GM23338 (cell line): ENCODE data around the gene PTCH2. TPM values are rescaled to one million over a fixed set of nuclear protein-coding genes. Genes with fewer than 3 reads are reported as not detected.

ENCODE experiments used
- ATAC-seq: fragments of 200-7000 bp; cut with Tn5 transposase; 3 replicates; pipeline ENCODE4 v1.9.1; 2020
- DNase-seq: peaks from one replicate; pipeline ENCODE4 v3.0.0-alpha.2; 2015; ENCODE audit warnings: low spot score
- H2AFZ ChIP-seq: fragments of 200-600 bp; sonication (generic); 2 replicates; pipeline ENCODE4 v1.8.0; 2016; ENCODE audit warnings: antibody characterized with exemption, mild to moderate bottlenecking, moderate library complexity
- H3F3A ChIP-seq: fragments of 200-600 bp; sonication (generic); replicated peaks from 2 replicates; pipeline ENCODE4 v1.8.0; 2017; ENCODE audit warnings: antibody characterized with exemption, mixed run types, low read depth
- H3K27ac ChIP-seq: fragments of 200-600 bp; sonication (generic); 2 replicates; pipeline ENCODE4 v1.6.1; 2016; ENCODE audit warnings: low read depth
- H3K27me3 ChIP-seq: fragments of 200-600 bp; sonication (generic); 2 replicates; pipeline ENCODE4 v1.8.0; 2016; ENCODE audit warnings: mild to moderate bottlenecking, mixed run types, moderate library complexity; ENCODE audit not compliant: insufficient read depth
- H3K36me3 ChIP-seq: fragments of 200-600 bp; sonication (generic); 2 replicates; pipeline ENCODE4 v1.8.0; 2016; ENCODE audit warnings: mild to moderate bottlenecking; ENCODE audit not compliant: insufficient read depth
- H3K4me1 ChIP-seq: fragments of 200-600 bp; sonication (generic); 2 replicates; pipeline ENCODE4 v1.8.0; 2016; ENCODE audit warnings: mild to moderate bottlenecking, moderate library complexity; ENCODE audit not compliant: insufficient read depth
- H3K4me2 ChIP-seq: fragments of 200-600 bp; sonication (generic); 2 replicates; pipeline ENCODE4 v1.7.1; 2017; ENCODE audit warnings: mixed run types
- H3K4me3 ChIP-seq: fragments of 200-600 bp; sonication (generic); 2 replicates; pipeline ENCODE4 v1.6.1; 2016; ENCODE audit warnings: mixed run types
- H3K79me2 ChIP-seq: fragments of 200-600 bp; sonication (generic); replicated peaks from 2 replicates; pipeline ENCODE4 v1.8.0; 2017; ENCODE audit warnings: mild to moderate bottlenecking; ENCODE audit not compliant: insufficient read depth
- H3K9me2 ChIP-seq: fragments of 200-600 bp; sonication (generic); 2 replicates; pipeline ENCODE4 v1.8.0; 2017; ENCODE audit not compliant: insufficient read depth
- H4K20me1 ChIP-seq: fragments of 200-600 bp; sonication (generic); replicated peaks from 2 replicates; pipeline ENCODE4 v1.8.0; 2017; ENCODE audit warnings: mild to moderate bottlenecking; ENCODE audit not compliant: insufficient read depth
- H3K27ac Mint-ChIP-seq: 2 replicates; pipeline ENCODE4 v1.8.0; 2020; ENCODE audit warnings: inconsistent platforms, mild to moderate bottlenecking, moderate library complexity, mixed read lengths
- H3K27me3 Mint-ChIP-seq: 3 replicates; pipeline ENCODE4 v1.8.0; 2022; ENCODE audit warnings: low read depth, mild to moderate bottlenecking, moderate library complexity, mixed read lengths, inconsistent platforms; ENCODE audit not compliant: insufficient read depth, poor library complexity
- H3K36me3 Mint-ChIP-seq: 3 replicates; pipeline ENCODE4 v1.8.0; 2021; ENCODE audit warnings: low read depth, mild to moderate bottlenecking, inconsistent platforms, moderate library complexity, mixed read lengths
- H3K4me1 Mint-ChIP-seq: 3 replicates; pipeline ENCODE4 v1.8.0; 2020; ENCODE audit warnings: mild to moderate bottlenecking, inconsistent platforms, mixed read lengths
- H3K4me3 Mint-ChIP-seq: 3 replicates; pipeline ENCODE4 v1.8.0; 2021; ENCODE audit warnings: moderate library complexity, mild to moderate bottlenecking, inconsistent platforms, mixed read lengths
- H3K9me3 Mint-ChIP-seq: 3 replicates; pipeline ENCODE4 v1.8.0; 2020; ENCODE audit warnings: moderate library complexity, mild to moderate bottlenecking, inconsistent platforms, mixed read lengths
- CREB1 ChIP-seq: fragments of 250-450 bp; sonication (Bioruptor Pico); IDR thresholded peaks from 2 replicates; pipeline ENCODE4 v1.5.0; 2020; ENCODE audit warnings: low read depth, mild to moderate bottlenecking, moderate library complexity
- EZH2 ChIP-seq: fragments of 200-600 bp; sonication (generic); IDR thresholded peaks from one replicate; pipeline ENCODE4 v1.8.0; 2017; ENCODE audit warnings: antibody characterized with exemption, mild to moderate bottlenecking, low read depth; ENCODE audit not compliant: unreplicated experiment
- EZH2phosphoT487 ChIP-seq: fragments of 200-600 bp; sonication (generic); IDR thresholded peaks from one replicate; pipeline ENCODE4 v1.8.1; 2018; ENCODE audit warnings: antibody characterized with exemption; ENCODE audit not compliant: unreplicated experiment
- JUNB ChIP-seq: IDR thresholded peaks from one replicate; pipeline ENCODE4 v1.6.1; 2016; ENCODE audit warnings: antibody characterized with exemption; ENCODE audit not compliant: unreplicated experiment
- NANOG ChIP-seq: IDR thresholded peaks from 2 replicates; pipeline ENCODE4 v1.6.1; 2016; ENCODE audit warnings: antibody characterized with exemption, borderline replicate concordance
- POLR2AphosphoS5 ChIP-seq: IDR thresholded peaks from 2 replicates; pipeline ENCODE4 v1.6.1; 2016; ENCODE audit warnings: antibody characterized with exemption, low read depth
- STAT1 ChIP-seq: IDR thresholded peaks from one replicate; pipeline ENCODE4 v1.6.1; 2016; ENCODE audit warnings: antibody characterized with exemption; ENCODE audit not compliant: unreplicated experiment
- ZNF114 ChIP-seq: fragments of 250-450 bp; sonication (Bioruptor Pico); IDR thresholded peaks from 2 replicates; pipeline ENCODE4 v1.5.0; 2020; ENCODE audit warnings: mild to moderate bottlenecking, moderate library complexity
- ZNF331 ChIP-seq: fragments of 250-450 bp; sonication (Bioruptor Pico); IDR thresholded peaks from 2 replicates; pipeline ENCODE4 v1.5.0; 2020; ENCODE audit warnings: low read depth, mild to moderate bottlenecking, moderate library complexity
- polyA plus RNA-seq: library from polyadenylated mRNA; unstranded; fragments of >200 nt; fragmentation: Nextera tagmentation; extraction: Ambion mirVana; gene quantifications from 2 replicates; pipeline ENCODE4 v1.2.1, GENCODE V29; 2016
- total RNA-seq: library from RNA; depleted of rRNA; stranded (reverse); fragments of >200 nt; shearing (Covaris generic); gene quantifications from 2 replicates; pipeline ENCODE4 v1.2.3, GENCODE V29; 2014
- TF ChIP-seq, protein P1 (sequence below): IDR thresholded peaks from 2 replicates; pipeline ENCODE4 v1.6.1; 2016; ENCODE audit warnings: antibody characterized with exemption
- TF ChIP-seq, protein P2 (sequence below), 2 experiments: fragments of 200-600 bp in 1 of 2; sonication (generic) in 1 of 2; conservative IDR thresholded peaks; 2 replicates each; pipeline versions ENCODE4 v1.5.1 to v1.6.1; 2016 to 2017; ENCODE audit warnings: antibody characterized with exemption in 2 of 2, low read depth in 2 of 2, mild to moderate bottlenecking in 2 of 2, moderate library complexity in 1 of 2
- TF ChIP-seq, protein P3 (sequence below): fragments of 250-450 bp; sonication (Bioruptor Pico); IDR thresholded peaks from 2 replicates; pipeline ENCODE4 v1.5.0; 2020; ENCODE audit warnings: mild to moderate bottlenecking, moderate library complexity
- TF ChIP-seq, protein P4 (sequence below): IDR thresholded peaks from one replicate; pipeline ENCODE4 v1.6.1; 2018; ENCODE audit warnings: antibody characterized with exemption; ENCODE audit not compliant: unreplicated experiment

PTCH2 gene
- total and polyA plus RNA-seq, 2 experiments from 2014 or later, result 0.63 to 0.74 TPM

DNA sequence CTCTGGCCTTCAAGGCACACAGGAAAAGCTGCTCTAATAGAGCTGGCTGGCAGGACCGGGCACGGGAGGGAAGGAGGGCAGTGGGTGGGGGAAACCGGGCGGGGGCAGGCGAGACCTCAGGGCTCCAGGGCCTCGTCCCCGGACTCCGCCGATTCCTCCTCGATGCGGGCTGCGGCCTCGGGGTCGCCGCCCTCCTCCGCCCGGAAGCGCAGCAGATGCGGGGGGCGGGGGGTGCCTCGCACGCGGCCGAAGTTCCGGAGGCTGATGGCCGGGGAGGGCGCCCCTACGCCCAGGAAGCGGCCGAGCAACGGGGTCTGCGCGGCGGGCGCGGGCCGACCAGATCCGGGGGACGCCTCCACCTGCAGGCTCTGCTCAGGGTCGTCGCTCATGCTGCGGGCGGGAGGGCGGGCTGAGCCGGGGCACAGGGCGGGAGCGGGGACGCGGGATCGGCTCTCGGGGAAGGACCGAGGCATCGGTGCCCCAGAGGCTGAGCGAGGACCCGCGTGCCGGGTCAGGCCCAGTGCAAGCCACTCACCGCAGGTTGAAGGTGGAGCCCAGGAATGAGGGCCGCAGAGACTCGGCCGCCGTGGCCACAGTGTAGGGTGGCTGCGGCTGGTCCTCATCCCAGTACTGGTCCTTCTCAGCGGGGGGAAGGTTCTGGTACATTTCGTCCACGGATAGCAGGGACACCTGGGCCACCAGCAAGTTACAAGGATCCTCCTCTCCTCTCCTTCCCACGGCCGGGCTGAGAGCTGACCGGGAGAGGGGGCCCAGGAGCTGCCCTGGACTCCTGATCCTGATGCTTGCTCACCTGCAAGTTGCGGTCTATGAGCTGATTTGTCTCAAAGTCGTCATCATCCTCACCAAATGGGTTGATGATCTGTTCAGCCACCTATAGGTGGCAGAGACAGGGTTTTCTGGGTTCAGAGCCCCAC lies 58.7 kb downstream of the PTCH2 start:
- peaks cover 28% of the 10 kb centered on the region for H3K4me1 Mint-ChIP-seq
- H3K27ac ChIP-seq, result no peak overlapping the region
- peak; percentile 84 for DNase-seq

More for the DNA sequence above, 58.7 kb downstream of the PTCH2 start:
- Histone ChIP-seq H3K79me2 (no peaks in the 10 kb centered on the region), H2AFZ (peak overlapping the region; percentile 95), H3K36me3 (peaks cover 4% of the 10 kb centered on the region), H3K4me1 (peaks cover 22% of the 10 kb centered on the region), H3K9me2 (no peaks in the 10 kb centered on the region), H4K20me1 (0 out of 2 replicates have a peak, but pooled peaks cover 2% of the 10 kb centered on the region), H3K4me2 (peak overlapping the region; percentile 89), H3K27me3 (0 out of 2 replicates have a peak, but pooled peaks cover 10% of the 10 kb centered on the region), H3K4me3 (peak overlapping the region; percentile 66), H3F3A (peaks cover 52% of the 10 kb centered on the region)
- H3K27ac Mint-ChIP-seq, result no peak overlapping the region; the same call in 1 of the 2 replicates
- H3K9me3 Mint-ChIP-seq, result no peaks in the 10 kb centered on the region; the same call in 2 of the 3 replicates
- peak overlapping the region; percentile 74 for H3K4me3 Mint-ChIP-seq
- peak; percentile 44 for ATAC-seq
- TF ChIP-seq, protein P1, sequence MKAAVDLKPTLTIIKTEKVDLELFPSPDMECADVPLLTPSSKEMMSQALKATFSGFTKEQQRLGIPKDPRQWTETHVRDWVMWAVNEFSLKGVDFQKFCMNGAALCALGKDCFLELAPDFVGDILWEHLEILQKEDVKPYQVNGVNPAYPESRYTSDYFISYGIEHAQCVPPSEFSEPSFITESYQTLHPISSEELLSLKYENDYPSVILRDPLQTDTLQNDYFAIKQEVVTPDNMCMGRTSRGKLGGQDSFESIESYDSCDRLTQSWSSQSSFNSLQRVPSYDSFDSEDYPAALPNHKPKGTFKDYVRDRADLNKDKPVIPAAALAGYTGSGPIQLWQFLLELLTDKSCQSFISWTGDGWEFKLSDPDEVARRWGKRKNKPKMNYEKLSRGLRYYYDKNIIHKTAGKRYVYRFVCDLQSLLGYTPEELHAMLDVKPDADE, result peak; percentile 30; the same call in 1 of the 2 replicates
- TF ChIP-seq CREB1 (peak; percentile 35; the same call in 1 of the 2 replicates), NANOG (no peak), ZNF331 (CRISPR knock-in tag) (no peak), ZNF114 (CRISPR knock-in tag) (no peak), STAT1 (no peak), JUNB (no peak), EZH2 (no peak), POLR2AphosphoS5 (peak; percentile 67), EZH2phosphoT487 (no peak)
- TF ChIP-seq, protein P2, sequence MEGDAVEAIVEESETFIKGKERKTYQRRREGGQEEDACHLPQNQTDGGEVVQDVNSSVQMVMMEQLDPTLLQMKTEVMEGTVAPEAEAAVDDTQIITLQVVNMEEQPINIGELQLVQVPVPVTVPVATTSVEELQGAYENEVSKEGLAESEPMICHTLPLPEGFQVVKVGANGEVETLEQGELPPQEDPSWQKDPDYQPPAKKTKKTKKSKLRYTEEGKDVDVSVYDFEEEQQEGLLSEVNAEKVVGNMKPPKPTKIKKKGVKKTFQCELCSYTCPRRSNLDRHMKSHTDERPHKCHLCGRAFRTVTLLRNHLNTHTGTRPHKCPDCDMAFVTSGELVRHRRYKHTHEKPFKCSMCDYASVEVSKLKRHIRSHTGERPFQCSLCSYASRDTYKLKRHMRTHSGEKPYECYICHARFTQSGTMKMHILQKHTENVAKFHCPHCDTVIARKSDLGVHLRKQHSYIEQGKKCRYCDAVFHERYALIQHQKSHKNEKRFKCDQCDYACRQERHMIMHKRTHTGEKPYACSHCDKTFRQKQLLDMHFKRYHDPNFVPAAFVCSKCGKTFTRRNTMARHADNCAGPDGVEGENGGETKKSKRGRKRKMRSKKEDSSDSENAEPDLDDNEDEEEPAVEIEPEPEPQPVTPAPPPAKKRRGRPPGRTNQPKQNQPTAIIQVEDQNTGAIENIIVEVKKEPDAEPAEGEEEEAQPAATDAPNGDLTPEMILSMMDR (conservative IDR thresholded peaks at IDR 0.05; ENCODE audit: low read depth in 2 of 2), result peak; percentile 37 to 44
- TF ChIP-seq, protein P3, sequence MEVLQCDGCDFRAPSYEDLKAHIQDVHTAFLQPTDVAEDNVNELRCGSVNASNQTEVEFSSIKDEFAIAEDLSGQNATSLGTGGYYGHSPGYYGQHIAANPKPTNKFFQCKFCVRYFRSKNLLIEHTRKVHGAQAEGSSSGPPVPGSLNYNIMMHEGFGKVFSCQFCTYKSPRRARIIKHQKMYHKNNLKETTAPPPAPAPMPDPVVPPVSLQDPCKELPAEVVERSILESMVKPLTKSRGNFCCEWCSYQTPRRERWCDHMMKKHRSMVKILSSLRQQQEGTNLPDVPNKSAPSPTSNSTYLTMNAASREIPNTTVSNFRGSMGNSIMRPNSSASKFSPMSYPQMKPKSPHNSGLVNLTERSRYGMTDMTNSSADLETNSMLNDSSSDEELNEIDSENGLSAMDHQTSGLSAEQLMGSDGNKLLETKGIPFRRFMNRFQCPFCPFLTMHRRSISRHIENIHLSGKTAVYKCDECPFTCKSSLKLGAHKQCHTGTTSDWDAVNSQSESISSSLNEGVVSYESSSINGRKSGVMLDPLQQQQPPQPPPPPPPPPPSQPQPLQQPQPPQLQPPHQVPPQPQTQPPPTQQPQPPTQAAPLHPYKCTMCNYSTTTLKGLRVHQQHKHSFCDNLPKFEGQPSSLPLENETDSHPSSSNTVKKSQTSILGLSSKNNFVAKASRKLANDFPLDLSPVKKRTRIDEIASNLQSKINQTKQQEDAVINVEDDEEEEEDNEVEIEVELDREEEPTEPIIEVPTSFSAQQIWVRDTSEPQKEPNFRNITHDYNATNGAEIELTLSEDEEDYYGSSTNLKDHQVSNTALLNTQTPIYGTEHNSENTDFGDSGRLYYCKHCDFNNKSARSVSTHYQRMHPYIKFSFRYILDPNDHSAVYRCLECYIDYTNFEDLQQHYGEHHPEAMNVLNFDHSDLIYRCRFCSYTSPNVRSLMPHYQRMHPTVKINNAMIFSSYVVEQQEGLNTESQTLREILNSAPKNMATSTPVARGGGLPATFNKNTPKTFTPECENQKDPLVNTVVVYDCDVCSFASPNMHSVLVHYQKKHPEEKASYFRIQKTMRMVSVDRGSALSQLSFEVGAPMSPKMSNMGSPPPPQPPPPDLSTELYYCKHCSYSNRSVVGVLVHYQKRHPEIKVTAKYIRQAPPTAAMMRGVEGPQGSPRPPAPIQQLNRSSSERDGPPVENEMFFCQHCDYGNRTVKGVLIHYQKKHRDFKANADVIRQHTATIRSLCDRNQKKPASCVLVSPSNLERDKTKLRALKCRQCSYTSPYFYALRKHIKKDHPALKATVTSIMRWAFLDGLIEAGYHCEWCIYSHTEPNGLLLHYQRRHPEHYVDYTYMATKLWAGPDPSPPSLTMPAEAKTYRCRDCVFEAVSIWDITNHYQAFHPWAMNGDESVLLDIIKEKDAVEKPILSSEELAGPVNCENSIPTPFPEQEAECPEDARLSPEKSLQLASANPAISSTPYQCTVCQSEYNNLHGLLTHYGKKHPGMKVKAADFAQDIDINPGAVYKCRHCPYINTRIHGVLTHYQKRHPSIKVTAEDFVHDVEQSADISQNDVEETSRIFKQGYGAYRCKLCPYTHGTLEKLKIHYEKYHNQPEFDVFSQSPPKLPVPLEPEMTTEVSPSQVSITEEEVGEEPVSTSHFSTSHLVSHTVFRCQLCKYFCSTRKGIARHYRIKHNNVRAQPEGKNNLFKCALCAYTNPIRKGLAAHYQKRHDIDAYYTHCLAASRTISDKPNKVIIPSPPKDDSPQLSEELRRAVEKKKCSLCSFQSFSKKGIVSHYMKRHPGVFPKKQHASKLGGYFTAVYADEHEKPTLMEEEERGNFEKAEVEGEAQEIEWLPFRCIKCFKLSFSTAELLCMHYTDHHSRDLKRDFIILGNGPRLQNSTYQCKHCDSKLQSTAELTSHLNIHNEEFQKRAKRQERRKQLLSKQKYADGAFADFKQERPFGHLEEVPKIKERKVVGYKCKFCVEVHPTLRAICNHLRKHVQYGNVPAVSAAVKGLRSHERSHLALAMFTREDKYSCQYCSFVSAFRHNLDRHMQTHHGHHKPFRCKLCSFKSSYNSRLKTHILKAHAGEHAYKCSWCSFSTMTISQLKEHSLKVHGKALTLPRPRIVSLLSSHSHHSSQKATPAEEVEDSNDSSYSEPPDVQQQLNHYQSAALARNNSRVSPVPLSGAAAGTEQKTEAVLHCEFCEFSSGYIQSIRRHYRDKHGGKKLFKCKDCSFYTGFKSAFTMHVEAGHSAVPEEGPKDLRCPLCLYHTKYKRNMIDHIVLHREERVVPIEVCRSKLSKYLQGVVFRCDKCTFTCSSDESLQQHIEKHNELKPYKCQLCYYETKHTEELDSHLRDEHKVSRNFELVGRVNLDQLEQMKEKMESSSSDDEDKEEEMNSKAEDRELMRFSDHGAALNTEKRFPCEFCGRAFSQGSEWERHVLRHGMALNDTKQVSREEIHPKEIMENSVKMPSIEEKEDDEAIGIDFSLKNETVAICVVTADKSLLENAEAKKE (CRISPR knock-in tag), result no peak
- TF ChIP-seq, protein P4, sequence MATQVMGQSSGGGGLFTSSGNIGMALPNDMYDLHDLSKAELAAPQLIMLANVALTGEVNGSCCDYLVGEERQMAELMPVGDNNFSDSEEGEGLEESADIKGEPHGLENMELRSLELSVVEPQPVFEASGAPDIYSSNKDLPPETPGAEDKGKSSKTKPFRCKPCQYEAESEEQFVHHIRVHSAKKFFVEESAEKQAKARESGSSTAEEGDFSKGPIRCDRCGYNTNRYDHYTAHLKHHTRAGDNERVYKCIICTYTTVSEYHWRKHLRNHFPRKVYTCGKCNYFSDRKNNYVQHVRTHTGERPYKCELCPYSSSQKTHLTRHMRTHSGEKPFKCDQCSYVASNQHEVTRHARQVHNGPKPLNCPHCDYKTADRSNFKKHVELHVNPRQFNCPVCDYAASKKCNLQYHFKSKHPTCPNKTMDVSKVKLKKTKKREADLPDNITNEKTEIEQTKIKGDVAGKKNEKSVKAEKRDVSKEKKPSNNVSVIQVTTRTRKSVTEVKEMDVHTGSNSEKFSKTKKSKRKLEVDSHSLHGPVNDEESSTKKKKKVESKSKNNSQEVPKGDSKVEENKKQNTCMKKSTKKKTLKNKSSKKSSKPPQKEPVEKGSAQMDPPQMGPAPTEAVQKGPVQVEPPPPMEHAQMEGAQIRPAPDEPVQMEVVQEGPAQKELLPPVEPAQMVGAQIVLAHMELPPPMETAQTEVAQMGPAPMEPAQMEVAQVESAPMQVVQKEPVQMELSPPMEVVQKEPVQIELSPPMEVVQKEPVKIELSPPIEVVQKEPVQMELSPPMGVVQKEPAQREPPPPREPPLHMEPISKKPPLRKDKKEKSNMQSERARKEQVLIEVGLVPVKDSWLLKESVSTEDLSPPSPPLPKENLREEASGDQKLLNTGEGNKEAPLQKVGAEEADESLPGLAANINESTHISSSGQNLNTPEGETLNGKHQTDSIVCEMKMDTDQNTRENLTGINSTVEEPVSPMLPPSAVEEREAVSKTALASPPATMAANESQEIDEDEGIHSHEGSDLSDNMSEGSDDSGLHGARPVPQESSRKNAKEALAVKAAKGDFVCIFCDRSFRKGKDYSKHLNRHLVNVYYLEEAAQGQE, result no peak
- peaks cover 31% of the 10 kb centered on the region for H3K27me3 Mint-ChIP-seq
- H3K36me3 Mint-ChIP-seq, result peaks cover 27% of the 10 kb centered on the region
